NCI-H345 treated with DMSO at 0.1 percent for 48 hours (cell line): ENCODE data around the gene CASP3.
"Not testable (repeated sequence)": the region's sequence is repeated elsewhere in the genome, so short reads cannot be mapped to it uniquely, and the experiment has no call there.

Source experiments
- DNase-seq: peaks from one replicate; lab custom pipeline; 2025; ENCODE audit not compliant: unreplicated experiment; lab: John Stamatoyannopoulos, UW

The CASP3 gene

DNA sequence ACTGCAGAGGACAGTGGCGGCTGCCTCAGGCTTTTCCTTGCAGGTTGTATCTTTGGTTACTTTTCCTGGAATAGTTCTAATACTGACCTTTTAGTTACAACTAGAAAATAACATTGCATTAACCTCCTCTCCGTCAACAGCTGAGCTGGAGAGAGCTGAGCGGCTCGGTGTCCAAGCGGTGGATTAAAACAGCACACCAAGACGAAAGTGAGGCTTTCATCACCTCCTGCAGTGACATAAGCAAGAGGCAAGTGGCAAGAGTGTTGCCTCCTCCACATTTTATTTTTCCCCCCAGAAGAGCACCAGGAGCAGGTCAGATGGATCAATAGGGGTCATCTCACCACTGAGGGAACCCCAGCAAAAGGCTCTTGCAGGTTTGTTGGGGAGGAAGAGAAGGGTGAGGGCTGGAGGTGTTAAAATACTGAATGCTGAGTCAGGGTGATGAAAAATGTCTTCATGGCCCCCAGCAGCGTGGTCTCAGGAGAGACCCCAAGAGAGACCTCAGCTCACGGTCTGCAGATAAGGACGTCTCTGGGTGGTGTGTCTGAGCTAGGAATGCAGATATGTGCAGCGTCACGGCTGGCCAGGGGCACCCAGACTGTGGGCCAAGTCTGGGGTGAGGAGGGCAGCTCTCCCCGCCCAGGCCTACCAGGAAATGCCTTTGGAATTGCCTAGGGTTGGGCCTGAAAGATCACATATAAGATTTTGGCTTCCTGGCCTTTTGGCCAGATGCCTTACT is 50.3 kb downstream of the CASP3 start:
- no peak for DNase-seq

DNA sequence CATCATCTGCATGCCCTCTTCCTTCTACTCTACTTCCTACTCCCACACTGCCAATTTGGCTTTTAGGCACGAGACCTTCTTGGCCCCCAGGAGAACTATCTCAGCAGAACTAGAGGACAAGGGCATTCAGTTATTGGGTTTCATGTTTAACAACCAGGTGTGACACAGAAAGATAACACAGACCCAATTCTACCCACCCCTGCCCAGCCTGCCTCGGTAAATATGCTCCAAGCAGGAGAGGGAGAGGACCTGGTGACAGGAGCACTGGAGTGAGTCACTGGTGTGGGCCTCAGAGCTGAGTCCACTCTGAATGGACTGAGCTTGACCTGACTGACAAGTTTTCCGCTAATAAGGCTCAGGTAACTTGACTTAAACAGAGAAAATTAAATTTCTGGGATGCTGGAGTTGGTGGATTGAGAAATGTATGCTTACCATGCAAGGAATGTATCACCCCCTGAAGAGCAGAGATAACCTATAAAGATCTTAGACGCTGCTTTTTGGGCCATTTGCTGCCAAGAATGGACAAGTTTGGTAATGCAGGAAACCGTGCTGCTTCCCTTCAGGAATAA is 52.5 kb downstream of the CASP3 start:
- DNase-seq: no peak

DNA sequence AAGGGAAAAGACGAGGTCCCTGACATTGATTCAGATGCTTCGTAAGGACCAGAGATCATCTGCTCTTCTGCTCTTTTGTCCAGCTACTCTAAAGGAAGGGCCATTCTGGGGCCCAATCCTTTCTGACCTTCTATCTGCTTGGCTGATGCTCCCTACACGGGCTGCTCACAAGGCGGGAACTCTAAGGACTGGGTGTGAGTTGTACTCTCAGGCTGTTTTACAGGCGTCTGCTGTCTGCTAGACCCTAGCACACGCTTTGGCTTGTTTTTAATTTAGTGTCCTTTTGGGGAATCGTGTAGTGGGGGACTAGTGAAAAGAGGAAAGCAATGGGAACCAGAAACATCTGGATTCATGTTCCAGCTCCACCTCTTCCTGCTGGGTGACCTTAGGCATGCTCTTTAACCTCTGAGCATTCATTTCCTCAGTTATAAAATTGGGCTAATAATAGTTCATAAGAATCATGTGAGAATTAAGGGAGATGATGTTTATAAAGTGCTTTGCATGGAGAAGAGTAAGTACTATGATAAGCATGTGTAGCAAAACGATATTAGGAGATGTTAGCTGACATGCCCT is 53.1 kb downstream of the CASP3 start:
- DNase-seq: no peak

DNA sequence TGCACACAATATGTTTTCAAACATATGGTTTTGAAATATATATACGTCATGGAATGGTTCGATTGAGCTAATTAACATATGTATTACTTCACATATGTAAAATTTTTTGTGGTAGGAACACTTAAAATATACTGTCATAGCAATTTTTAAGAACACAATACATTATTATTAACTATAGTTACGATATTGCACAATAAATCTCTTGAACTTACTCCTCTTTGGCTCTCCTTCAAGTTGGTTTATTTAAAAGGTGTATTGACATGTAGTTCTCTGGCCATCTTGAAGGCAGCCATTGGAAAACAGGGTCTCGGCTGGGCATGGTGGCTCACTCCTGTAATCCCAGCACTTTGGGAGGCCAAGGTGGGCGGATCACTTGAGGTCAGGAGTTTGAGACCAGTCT is 53.8 kb downstream of the CASP3 start:
- DNase-seq: no peak

DNA sequence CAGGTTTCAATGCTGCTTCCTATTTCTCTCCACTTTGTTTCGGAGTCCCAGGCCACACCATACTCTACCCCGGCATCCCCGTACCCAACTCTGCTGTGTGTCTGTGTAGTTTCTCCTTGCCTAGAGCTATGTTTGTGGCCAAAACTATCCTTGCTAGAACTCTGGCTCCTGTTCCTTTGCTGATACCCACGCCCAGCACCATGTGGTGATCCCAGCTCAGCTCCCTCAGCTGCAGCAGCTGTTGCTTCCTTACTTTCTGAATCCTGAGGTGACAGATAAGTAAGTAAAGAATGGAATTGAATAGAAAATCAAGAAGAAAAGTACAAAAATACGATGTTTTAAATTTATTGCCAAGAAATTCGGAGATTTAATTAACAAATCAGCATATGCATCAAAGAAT is 55.8 kb downstream of the CASP3 start:
- no peak for DNase-seq

DNA sequence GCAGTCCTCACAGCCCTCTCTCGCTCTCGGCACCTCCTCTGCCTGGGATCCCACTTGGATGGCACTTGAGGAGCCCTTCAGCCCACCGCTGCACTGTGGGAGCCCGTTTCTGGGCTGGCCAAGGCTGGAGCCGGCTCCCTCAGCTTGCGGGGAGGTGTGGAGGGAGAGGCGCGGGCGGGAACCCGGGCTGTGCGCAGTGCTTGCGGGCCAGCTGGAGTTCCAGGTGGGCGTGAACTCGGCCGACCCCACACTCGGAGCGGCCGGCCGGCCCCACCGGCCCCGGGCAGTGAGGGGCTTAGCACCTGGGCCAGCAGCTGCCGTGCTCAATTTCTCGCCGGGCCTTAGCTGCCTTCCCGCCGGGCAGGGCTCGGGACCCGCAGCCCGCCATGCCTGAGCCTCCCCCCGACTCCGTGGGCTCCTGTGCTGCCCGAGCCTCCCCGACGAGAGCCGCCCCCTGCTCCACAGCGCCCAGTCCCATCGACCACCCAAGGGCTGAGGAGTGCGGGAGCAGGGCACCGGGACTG is 57.4 kb downstream of the CASP3 start:
- not testable (repeated sequence) for DNase-seq

DNA sequence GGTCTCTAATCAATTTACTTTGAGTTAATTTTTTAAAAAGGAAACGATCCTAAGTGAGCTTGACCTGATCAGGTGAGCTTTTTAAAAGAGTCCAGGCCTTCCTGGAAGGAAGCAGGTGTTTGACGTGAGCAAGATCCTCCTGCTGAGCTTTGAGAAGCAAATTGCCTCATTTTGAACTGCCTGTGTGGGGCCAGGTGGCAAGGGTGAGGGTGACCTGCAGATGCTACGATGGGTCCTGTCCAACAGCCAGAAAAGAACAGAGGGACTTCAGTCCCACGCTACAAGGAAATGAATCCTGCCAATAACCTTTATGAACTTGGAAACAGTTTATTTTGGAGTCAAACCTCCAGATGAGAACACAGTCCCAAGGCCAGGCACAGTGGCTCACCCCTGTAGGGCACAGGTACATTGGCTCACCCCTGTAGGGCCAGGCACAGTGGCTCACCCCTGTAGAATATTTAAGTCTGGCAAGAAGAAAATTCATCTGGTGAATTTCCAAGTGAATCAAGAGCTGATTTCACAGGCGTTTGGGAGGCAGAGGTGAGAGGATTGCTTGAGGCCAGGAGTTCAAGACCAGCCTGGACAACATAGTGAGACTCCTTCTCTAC is 58.1 kb downstream of the CASP3 start:
- DNase-seq: no peak

DNA sequence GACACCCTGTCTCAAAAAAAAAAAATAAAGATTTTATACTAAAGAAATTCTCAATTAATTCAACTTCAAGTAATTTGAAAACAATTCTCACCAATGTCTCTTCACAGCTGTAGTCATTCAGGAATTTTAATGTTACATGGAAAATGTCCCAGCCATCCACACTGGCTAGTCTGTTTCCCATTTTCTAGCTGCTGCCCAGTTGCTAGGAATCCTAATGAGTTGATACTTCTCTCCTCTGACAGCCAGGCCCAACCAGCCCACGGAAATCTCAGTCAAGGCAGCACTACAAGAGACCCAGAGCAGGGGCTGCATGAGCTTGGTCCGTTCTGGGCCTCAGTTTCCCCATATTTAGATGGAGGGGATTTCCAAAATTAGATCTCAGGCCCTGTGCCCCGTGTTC is 59.1 kb downstream of the CASP3 start:
- DNase-seq: no peak

DNA sequence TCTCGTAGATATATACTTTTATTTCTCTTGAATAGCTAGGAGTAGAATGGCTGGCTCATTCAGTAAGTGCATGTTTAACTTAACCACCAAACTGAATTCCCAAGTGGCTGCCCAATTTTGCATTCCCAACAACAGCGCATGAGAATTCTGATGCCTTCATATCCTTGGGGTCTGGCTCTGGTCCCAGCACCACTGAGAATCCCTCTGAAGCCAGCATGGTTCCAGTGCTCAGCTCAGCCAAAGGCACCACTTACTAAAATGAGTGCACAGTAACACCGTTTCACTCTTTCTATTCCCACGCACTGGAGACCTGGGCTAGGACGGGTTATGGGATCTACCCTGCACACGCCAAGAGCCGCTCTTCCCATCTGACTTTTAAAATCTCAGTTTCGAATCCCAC is 60.4 kb downstream of the CASP3 start:
- DNase-seq: no peak

DNA sequence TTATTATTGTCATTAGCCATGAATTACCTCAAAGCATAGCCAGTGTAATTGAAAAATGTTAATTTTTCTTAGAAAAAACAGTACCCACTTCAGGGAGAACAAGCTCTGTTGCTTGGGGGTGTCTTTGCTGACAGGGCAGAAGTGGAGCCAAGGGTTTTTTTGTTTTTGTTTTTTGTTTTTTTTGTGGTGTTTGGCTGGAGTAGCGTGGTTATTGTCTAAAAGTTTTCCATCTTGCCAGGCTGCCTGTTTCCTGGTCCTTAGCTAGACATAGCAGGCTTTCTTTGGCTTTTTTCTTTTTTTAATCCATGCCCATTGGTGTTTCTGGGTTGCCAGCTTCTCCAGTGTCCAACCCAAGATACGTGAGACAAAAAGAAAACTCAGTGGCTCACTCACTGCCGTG is 61.5 kb downstream of the CASP3 start:
- DNase-seq: no peak

DNA sequence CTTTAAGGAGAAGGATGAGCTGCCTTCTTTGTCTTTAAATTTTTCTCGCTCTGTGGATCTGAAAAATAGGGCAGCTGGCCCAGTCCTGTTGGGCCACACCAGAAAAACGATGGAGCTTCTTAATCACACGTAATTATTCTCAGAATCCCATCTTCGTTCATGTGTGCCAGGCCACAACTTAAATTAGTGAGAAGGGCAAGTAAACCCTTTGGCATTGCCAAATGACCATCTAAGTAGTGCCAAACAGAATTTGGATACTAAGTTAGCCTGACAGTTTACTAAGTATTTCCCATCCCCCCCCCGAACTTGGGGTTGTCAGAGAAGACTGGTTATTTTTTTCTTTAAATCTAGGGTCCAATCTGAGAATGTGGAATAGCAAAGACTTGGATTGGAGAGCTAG is 62.0 kb downstream of the CASP3 start:
- DNase-seq: no peak

DNA sequence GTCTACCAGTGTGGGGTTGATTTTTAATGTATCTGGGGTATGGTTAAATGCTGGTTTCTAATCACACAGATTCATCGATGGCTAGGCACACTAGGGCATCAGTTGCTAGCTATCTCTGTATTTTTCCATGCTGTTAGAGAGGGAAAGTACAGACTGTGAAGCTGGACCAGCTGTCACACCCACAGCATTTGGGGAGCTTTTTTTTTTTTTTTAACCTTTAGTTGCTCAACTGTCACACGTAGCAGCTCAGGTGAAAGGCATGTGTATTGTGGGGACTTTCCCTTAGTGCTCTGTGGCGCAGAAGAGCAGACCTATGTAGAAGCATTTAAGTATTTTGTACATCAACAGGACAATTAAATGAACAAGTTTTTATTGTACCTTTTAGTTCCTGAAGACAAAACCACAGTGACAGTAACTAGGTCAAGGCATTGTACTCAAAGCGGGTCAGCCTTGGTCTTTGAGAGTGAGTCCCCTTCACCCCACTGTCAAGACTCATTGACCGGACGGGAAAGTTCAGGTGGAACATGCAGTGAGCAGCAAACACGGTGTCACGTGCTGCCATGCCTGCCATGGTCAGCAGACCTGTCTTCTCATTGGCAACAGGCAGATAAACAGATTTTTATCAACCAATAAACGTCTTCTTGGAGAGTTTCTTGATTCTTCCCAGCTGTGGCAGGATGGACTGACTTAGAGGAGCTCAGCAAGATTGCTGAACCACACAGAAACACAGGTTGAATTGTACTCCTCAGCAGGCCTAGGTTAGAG is 65.3 kb downstream of the CASP3 start:
- DNase-seq: no peak
